H9 (cell line): ENCODE measurements around the gene P4HA2. TPM values are rescaled to one million over a fixed set of nuclear protein-coding genes. Genes with fewer than 3 reads are reported as not detected.

Source experiments
- DNase-seq: peaks from one replicate; pipeline ENCODE4 v3.0.0-alpha.2; 2017
- H2AFZ ChIP-seq: one replicate; pipeline ENCODE4 v1.6.1; 2013; ENCODE audit warnings: mild to moderate bottlenecking, low read length, control low read depth, moderate library complexity
- H2AK5ac ChIP-seq: 2 replicates; pipeline ENCODE4 v1.6.1; 2013; ENCODE audit warnings: low read length, control low read depth, mixed read lengths; ENCODE audit not compliant: insufficient read length
- H2BK120ac ChIP-seq: one replicate; pipeline ENCODE4 v1.6.1; 2013; ENCODE audit warnings: low read depth, mild to moderate bottlenecking, low read length, control low read depth, inconsistent platforms; ENCODE audit not compliant: poor library complexity, severe bottlenecking
- H2BK12ac ChIP-seq: 2 replicates; pipeline ENCODE4 v1.6.1; 2013; ENCODE audit warnings: low read length, control low read depth, mixed read lengths, low read depth; ENCODE audit not compliant: insufficient read length
- H2BK15ac ChIP-seq: 2 replicates; pipeline ENCODE4 v1.6.1; 2013; ENCODE audit warnings: low read depth, low read length, control low read depth
- H2BK20ac ChIP-seq: one replicate; pipeline ENCODE4 v1.6.1; 2013; ENCODE audit warnings: low read depth, mild to moderate bottlenecking, low read length, control low read depth, inconsistent platforms; ENCODE audit not compliant: poor library complexity, severe bottlenecking
- H2BK5ac ChIP-seq: 2 replicates; pipeline ENCODE4 v1.6.1; 2013; ENCODE audit warnings: low read length, control low read depth, mixed read lengths; ENCODE audit not compliant: insufficient read length
- H3K14ac ChIP-seq: 2 replicates; pipeline ENCODE4 v1.6.1; 2013; ENCODE audit warnings: low read length, control low read depth; ENCODE audit not compliant: insufficient read depth
- H3K18ac ChIP-seq: 2 replicates; pipeline ENCODE4 v1.6.1; 2013; ENCODE audit warnings: low read depth, mild to moderate bottlenecking, mixed read lengths, low read length, control low read depth; ENCODE audit not compliant: insufficient read length
- H3K23ac ChIP-seq: 2 replicates; pipeline ENCODE4 v1.6.1; 2013; ENCODE audit warnings: low read length, control low read depth, mixed read lengths, low read depth; ENCODE audit not compliant: insufficient read length
- H3K23me2 ChIP-seq: 2 replicates; pipeline ENCODE4 v1.6.1; 2013; ENCODE audit warnings: low read depth, mild to moderate bottlenecking, mixed read lengths, low read length, control low read depth; ENCODE audit not compliant: insufficient read length, poor library complexity, severe bottlenecking
- H3K27ac ChIP-seq: 2 replicates; pipeline ENCODE4 v1.5.1; 2013; ENCODE audit warnings: low read length, control low read depth, mixed read lengths, low read depth; ENCODE audit not compliant: insufficient read length
- H3K27me3 ChIP-seq: 2 replicates; pipeline ENCODE4 v1.6.1; 2013; ENCODE audit warnings: low read length, control low read depth, inconsistent platforms; ENCODE audit not compliant: insufficient read depth
- H3K4ac ChIP-seq: 2 replicates; pipeline ENCODE4 v1.6.1; 2013; ENCODE audit warnings: low read depth, mild to moderate bottlenecking, control low read depth, inconsistent platforms, low read length, moderate library complexity
- H3K4me1 ChIP-seq: 2 replicates; pipeline ENCODE4 v1.6.1; 2013; ENCODE audit warnings: low read length, control low read depth, inconsistent platforms; ENCODE audit not compliant: insufficient read depth
- H3K4me2 ChIP-seq: 2 replicates; pipeline ENCODE4 v1.6.1; 2013; ENCODE audit warnings: low read length, control low read depth, mixed read lengths; ENCODE audit not compliant: insufficient read length, insufficient read depth
- H3K56ac ChIP-seq: 2 replicates; pipeline ENCODE4 v1.6.1; 2013; ENCODE audit warnings: low read depth, mild to moderate bottlenecking, mixed read lengths, low read length, control low read depth; ENCODE audit not compliant: insufficient read length
- H3K79me1 ChIP-seq: 2 replicates; pipeline ENCODE4 v1.6.1; 2013; ENCODE audit warnings: low read depth, mild to moderate bottlenecking, moderate library complexity, low read length, control low read depth, inconsistent platforms; ENCODE audit not compliant: insufficient read depth, poor library complexity, severe bottlenecking
- H3K79me2 ChIP-seq: 2 replicates; pipeline ENCODE4 v1.6.1; 2013; ENCODE audit warnings: low read length, control low read depth, inconsistent platforms; ENCODE audit not compliant: insufficient read depth
- H3K9ac ChIP-seq: 2 replicates; pipeline ENCODE4 v1.6.1; 2013; ENCODE audit warnings: low read length, control low read depth, mixed read lengths; ENCODE audit not compliant: insufficient read length; ENCODE audit errors: extremely low read depth
- H3K9me3 ChIP-seq: one replicate; pipeline ENCODE4 v1.6.1; 2013; ENCODE audit warnings: low read depth, low read length, inconsistent platforms; ENCODE audit not compliant: control insufficient read depth
- H3T11ph ChIP-seq: one replicate; pipeline ENCODE4 v1.6.1; 2013; ENCODE audit warnings: mild to moderate bottlenecking, low read length, control low read depth, inconsistent platforms
- H4K20me1 ChIP-seq: one replicate; pipeline ENCODE4 v1.6.1; 2013; ENCODE audit not compliant: control insufficient read depth, insufficient read length, insufficient read depth
- H4K5ac ChIP-seq: 2 replicates; pipeline ENCODE4 v1.6.1; 2013; ENCODE audit warnings: low read depth, mild to moderate bottlenecking, mixed read lengths, low read length, control low read depth; ENCODE audit not compliant: insufficient read length
- H4K8ac ChIP-seq: replicated peaks from 2 replicates; pipeline ENCODE4 v1.6.1; 2013; ENCODE audit warnings: low read length, control low read depth, mixed read lengths, low read depth; ENCODE audit not compliant: insufficient read length
- H4K91ac ChIP-seq: 2 replicates; pipeline ENCODE4 v1.6.1; 2013; ENCODE audit warnings: low read depth, mild to moderate bottlenecking, moderate library complexity, mixed read lengths, low read length, control low read depth; ENCODE audit not compliant: insufficient read length
- H3K27ac Mint-ChIP-seq, 3 experiments: 2 replicates in 2 of 3; 3 replicates in 1 of 3; pipeline ENCODE4 v1.8.0; 2020 to 2021; ENCODE audit warnings: mixed read lengths in 3 of 3, mild to moderate bottlenecking in 1 of 3, moderate library complexity in 1 of 3
- H3K27me3 Mint-ChIP-seq: 2 replicates; pipeline ENCODE4 v1.8.0; 2021; ENCODE audit warnings: low read depth, mild to moderate bottlenecking, moderate library complexity, mixed read lengths
- H3K36me3 Mint-ChIP-seq, 3 experiments: 2 replicates in 2 of 3; 3 replicates in 1 of 3; pipeline ENCODE4 v1.8.0; 2020 to 2021; ENCODE audit warnings: low read depth in 3 of 3, mixed read lengths in 3 of 3; ENCODE audit not compliant: insufficient read depth in 1 of 3
- H3K4me1 Mint-ChIP-seq, 2 experiments: 2 replicates each; pipeline ENCODE4 v1.8.0; 2020; ENCODE audit warnings: mixed read lengths in 2 of 2
- H3K4me3 Mint-ChIP-seq, 2 experiments: 2 replicates in 1 of 2; 3 replicates in 1 of 2; pipeline ENCODE4 v1.8.0; 2020 to 2021; ENCODE audit warnings: mild to moderate bottlenecking in 2 of 2, mixed read lengths in 2 of 2, moderate library complexity in 1 of 2
- H3K9me3 Mint-ChIP-seq, 2 experiments: 2 replicates in 1 of 2; 3 replicates in 1 of 2; pipeline ENCODE4 v1.8.0; 2020; ENCODE audit warnings: mild to moderate bottlenecking in 2 of 2, mixed read lengths in 2 of 2, moderate library complexity in 1 of 2
- WGBS: extraction: QIAGEN DNeasy Blood & Tissue Kit; methylation state at CpG from one replicate; pipeline ENCODE4 v1.1.7; 2013; ENCODE audit warnings: missing lambda C conversion rate, low lambda C conversion rate, mixed read lengths; ENCODE audit not compliant: insufficient read length; ENCODE audit errors: extremely low coverage; 5-methylcytosine and 5-hydroxymethylcytosine counted together
- total RNA-seq: library from RNA; stranded (reverse); gene quantifications from 2 replicates; pipeline ENCODE4 v1.2.1, GENCODE V29; 2021
- TF ChIP-seq, protein P1 (sequence below): fragments of 200-600 bp; sonication (generic); conservative IDR thresholded peaks from 3 replicates; pipeline ENCODE4 v1.8.0; 2021; ENCODE audit warnings: antibody characterized with exemption, mild to moderate bottlenecking

Gene P4HA2
- total RNA-seq, 1 experiment from 2014 or later, result 15.3 TPM

DNA sequence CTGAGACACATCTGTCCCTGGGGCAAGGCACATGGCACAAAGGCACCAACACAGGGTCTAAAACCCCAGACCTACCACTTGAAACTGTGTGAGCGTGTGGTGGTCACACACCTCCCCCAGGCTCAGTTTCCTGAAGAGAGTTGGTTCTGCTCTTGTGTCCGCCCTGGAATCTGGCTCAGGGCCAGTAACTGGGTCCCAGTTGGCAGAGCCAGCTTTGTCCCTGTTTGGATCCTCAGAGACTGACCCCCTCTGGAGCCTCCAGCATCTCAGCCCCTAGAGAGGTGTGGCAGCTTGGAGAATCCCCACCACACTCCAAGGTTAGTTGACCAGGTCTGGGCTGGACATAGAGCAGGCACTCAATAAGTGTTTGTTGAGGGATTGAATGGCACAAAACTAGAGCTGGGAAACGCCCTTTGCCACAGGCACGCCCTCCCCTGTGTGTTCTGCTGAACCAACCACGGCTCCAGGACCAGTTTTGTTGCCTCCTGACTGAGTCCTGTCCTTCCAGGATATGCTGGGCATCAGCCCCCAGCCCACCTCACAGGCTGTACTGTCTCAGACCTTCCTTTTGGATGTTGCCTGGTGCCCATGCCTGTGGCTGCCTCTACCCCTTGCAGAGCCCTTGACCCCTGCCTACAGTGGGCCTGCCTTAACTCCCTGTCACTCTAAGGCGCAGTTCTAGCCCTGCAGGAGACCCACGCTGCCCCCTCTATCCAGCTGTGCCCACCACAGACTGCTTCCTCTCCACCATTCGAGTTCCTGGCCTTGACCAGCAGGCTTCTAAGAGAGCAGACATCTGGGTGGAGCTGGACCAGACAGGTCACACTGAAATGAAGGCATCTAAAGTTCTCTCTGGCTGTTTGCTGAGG lies 26.0 kb upstream of the P4HA2 start:
- no peak overlapping the region for H2AK5ac ChIP-seq
- H3K14ac ChIP-seq, result no peak overlapping the region; the same call in 1 of the 2 replicates
- no peaks in the 10 kb centered on the region for H3K9me3 ChIP-seq
- no peaks in the 10 kb centered on the region for H3K79me1 ChIP-seq
- H2BK20ac ChIP-seq, result no peak overlapping the region
- peaks cover 4% of the 10 kb centered on the region; the same call in 1 of the 2 replicates for H3K4me1 ChIP-seq
- no peak overlapping the region for H4K8ac ChIP-seq
- H3K79me2 ChIP-seq, result no peaks in the 10 kb centered on the region
- no peak overlapping the region for H3K56ac ChIP-seq
- no peaks in the 10 kb centered on the region for H4K20me1 ChIP-seq
- Mint-ChIP-seq H3K36me3 (no peaks in the 10 kb centered on the region), H3K4me3 (no peak overlapping the region), H3K4me1 (peaks cover 20 to 23% of the 10 kb centered on the region in 2 experiments), H3K27me3 (peaks cover 26% of the 10 kb centered on the region), H3K27ac (no peak overlapping the region), H3K9me3 (no peaks in the 10 kb centered on the region)
- DNase-seq, result peak; percentile 25
- H2BK15ac ChIP-seq, result no peak overlapping the region
- H4K5ac ChIP-seq, result no peak overlapping the region
- no peak overlapping the region for H3K4ac ChIP-seq
- no peak overlapping the region for H3K4me2 ChIP-seq
- no peak overlapping the region for H3T11ph ChIP-seq
- H3K23me2 ChIP-seq, result no peaks in the 10 kb centered on the region
- H3K18ac ChIP-seq, result no peak overlapping the region
- no peak overlapping the region for H4K91ac ChIP-seq
- H2BK120ac ChIP-seq, result no peak overlapping the region
- H2AFZ ChIP-seq, result no peak overlapping the region
- H2BK12ac ChIP-seq, result no peak overlapping the region
- no CpG with 5 or more reads among the region's 8 CpGs for WGBS
- no peak overlapping the region for H3K27ac ChIP-seq
- no peaks in the 10 kb centered on the region; the same call in 1 of the 2 replicates for H3K27me3 ChIP-seq
- TF ChIP-seq, protein P1, sequence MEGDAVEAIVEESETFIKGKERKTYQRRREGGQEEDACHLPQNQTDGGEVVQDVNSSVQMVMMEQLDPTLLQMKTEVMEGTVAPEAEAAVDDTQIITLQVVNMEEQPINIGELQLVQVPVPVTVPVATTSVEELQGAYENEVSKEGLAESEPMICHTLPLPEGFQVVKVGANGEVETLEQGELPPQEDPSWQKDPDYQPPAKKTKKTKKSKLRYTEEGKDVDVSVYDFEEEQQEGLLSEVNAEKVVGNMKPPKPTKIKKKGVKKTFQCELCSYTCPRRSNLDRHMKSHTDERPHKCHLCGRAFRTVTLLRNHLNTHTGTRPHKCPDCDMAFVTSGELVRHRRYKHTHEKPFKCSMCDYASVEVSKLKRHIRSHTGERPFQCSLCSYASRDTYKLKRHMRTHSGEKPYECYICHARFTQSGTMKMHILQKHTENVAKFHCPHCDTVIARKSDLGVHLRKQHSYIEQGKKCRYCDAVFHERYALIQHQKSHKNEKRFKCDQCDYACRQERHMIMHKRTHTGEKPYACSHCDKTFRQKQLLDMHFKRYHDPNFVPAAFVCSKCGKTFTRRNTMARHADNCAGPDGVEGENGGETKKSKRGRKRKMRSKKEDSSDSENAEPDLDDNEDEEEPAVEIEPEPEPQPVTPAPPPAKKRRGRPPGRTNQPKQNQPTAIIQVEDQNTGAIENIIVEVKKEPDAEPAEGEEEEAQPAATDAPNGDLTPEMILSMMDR, result no peak
- no peak overlapping the region for H3K23ac ChIP-seq
- H3K9ac ChIP-seq, result no peak overlapping the region
- H2BK5ac ChIP-seq, result no peak overlapping the region
